Osteocyte (in vitro differentiated cells): ENCODE data around the gene FRZB. TPM values are rescaled to one million over a fixed set of nuclear protein-coding genes. Genes with fewer than 3 reads are reported as not detected.

ENCODE experiments used
- DNase-seq: peaks from one replicate; pipeline ENCODE4 v3.0.0; 2021; ENCODE audit warnings: mixed read lengths; ENCODE audit not compliant: unreplicated experiment; ENCODE audit errors: extremely low spot score
- H3K27ac Mint-ChIP-seq: one replicate; pipeline ENCODE4 v1.8.0; 2021; ENCODE audit warnings: mild to moderate bottlenecking, mixed read lengths; ENCODE audit not compliant: unreplicated experiment
- H3K27me3 Mint-ChIP-seq: one replicate; pipeline ENCODE4 v1.8.0; 2021; ENCODE audit warnings: mixed read lengths; ENCODE audit not compliant: unreplicated experiment
- H3K36me3 Mint-ChIP-seq: one replicate; pipeline ENCODE4 v1.8.0; 2021; ENCODE audit warnings: mixed read lengths; ENCODE audit not compliant: unreplicated experiment
- H3K4me1 Mint-ChIP-seq: one replicate; pipeline ENCODE4 v1.8.0; 2021; ENCODE audit warnings: mixed read lengths; ENCODE audit not compliant: unreplicated experiment
- H3K4me3 Mint-ChIP-seq: one replicate; pipeline ENCODE4 v1.8.0; 2021; ENCODE audit warnings: mild to moderate bottlenecking, moderate library complexity, mixed read lengths; ENCODE audit not compliant: unreplicated experiment
- H3K9me3 Mint-ChIP-seq: one replicate; pipeline ENCODE4 v1.8.0; 2021; ENCODE audit warnings: mixed read lengths; ENCODE audit not compliant: unreplicated experiment
- CTCF ChIP-seq: fragments of 200-600 bp; sonication (generic); IDR thresholded peaks from 2 replicates; pipeline ENCODE4 v1.5.0; 2021; ENCODE audit warnings: antibody characterized with exemption, mild to moderate bottlenecking, moderate library complexity
- total RNA-seq: library from RNA; stranded (reverse); gene quantifications from 2 replicates; pipeline ENCODE4 v1.2.1, GENCODE V29; 2021

FRZB gene
- total RNA-seq, 1 donor from 2014 or later, result 46.6 TPM

GRCh38 chr2:182845794-182846417, 20.5 kb downstream of the FRZB start:
- Mint-ChIP-seq H3K36me3 (peaks cover 19% of the 10 kb centered on the region), H3K27me3 (peaks cover 12% of the 10 kb centered on the region), H3K4me1 (peaks cover 14% of the 10 kb centered on the region), H3K9me3 (no peaks in the 10 kb centered on the region), H3K27ac (no peak overlapping the region), H3K4me3 (no peak overlapping the region)
- DNase-seq, result no peak
- TF ChIP-seq CTCF, result no peak

GRCh38 chr2:182836451-182836850, 30.0 kb downstream of the FRZB start:
- Mint-ChIP-seq H3K36me3 (peaks cover 12% of the 10 kb centered on the region), H3K9me3 (no peaks in the 10 kb centered on the region), H3K27me3 (peaks cover 16% of the 10 kb centered on the region), H3K27ac (peak overlapping the region; percentile 44), H3K4me3 (no peak overlapping the region), H3K4me1 (peaks cover 76% of the 10 kb centered on the region)
- no peak for TF ChIP-seq CTCF
- DNase-seq, result no peak

- no peak for DNase-seq
Observed at GRCh38 chr2:182834293-182834692, 32.1 kb downstream of the FRZB start.

GRCh38 chr2:182833084-182833854, 33.2 kb downstream of the FRZB start:
- H3K9me3 Mint-ChIP-seq, result no peaks in the 10 kb centered on the region
- H3K4me1 Mint-ChIP-seq, result peaks cover 79% of the 10 kb centered on the region
- H3K4me3 Mint-ChIP-seq, result no peak overlapping the region
- peaks cover 11% of the 10 kb centered on the region for H3K27me3 Mint-ChIP-seq
- peaks cover 12% of the 10 kb centered on the region for H3K36me3 Mint-ChIP-seq
- no peak for TF ChIP-seq CTCF
- H3K27ac Mint-ChIP-seq, result no peak overlapping the region
- no peak for DNase-seq

More at GRCh38 chr2:182834293-182834692, 32.1 kb downstream of the FRZB start:
- Mint-ChIP-seq H3K36me3 (peaks cover 12% of the 10 kb centered on the region), H3K27me3 (peaks cover 15% of the 10 kb centered on the region), H3K4me1 (peaks cover 76% of the 10 kb centered on the region), H3K4me3 (no peak overlapping the region), H3K9me3 (no peaks in the 10 kb centered on the region), H3K27ac (no peak overlapping the region)
- no peak for TF ChIP-seq CTCF

- no peak for TF ChIP-seq CTCF
- Mint-ChIP-seq H3K4me3 (no peak overlapping the region), H3K9me3 (no peaks in the 10 kb centered on the region), H3K27me3 (peaks cover 11% of the 10 kb centered on the region), H3K36me3 (peaks cover 7% of the 10 kb centered on the region), H3K4me1 (peaks cover 80% of the 10 kb centered on the region), H3K27ac (no peak overlapping the region)
- DNase-seq, result no peak
Observed at GRCh38 chr2:182831921-182832320, 34.5 kb downstream of the FRZB start.
